Gastroesophageal sphincter (tissue), 3 donors: ENCODE data around the gene LMTK2.

Experiments used
- POLR2A ChIP-seq, 2 donors: fragments of 450-650 bp; IDR thresholded peaks; one replicate each; pipeline ENCODE4 v1.6.1; 2017; ENCODE audit warnings: antibody characterized with exemption in 2 of 2, mild to moderate bottlenecking in 2 of 2, moderate library complexity in 1 of 2
- TF ChIP-seq, protein P1 (sequence below), 4 experiments: fragments of 200-600 bp in 2 of 4; fragments of 450-650 bp in 2 of 4; sonication (generic) in 1 of 4; IDR thresholded peaks; one replicate each; pipeline ENCODE4 v1.5.1; 2017 to 2019; ENCODE audit warnings: antibody characterized with exemption in 4 of 4, mild to moderate bottlenecking in 2 of 4, moderate library complexity in 2 of 4

DNA sequence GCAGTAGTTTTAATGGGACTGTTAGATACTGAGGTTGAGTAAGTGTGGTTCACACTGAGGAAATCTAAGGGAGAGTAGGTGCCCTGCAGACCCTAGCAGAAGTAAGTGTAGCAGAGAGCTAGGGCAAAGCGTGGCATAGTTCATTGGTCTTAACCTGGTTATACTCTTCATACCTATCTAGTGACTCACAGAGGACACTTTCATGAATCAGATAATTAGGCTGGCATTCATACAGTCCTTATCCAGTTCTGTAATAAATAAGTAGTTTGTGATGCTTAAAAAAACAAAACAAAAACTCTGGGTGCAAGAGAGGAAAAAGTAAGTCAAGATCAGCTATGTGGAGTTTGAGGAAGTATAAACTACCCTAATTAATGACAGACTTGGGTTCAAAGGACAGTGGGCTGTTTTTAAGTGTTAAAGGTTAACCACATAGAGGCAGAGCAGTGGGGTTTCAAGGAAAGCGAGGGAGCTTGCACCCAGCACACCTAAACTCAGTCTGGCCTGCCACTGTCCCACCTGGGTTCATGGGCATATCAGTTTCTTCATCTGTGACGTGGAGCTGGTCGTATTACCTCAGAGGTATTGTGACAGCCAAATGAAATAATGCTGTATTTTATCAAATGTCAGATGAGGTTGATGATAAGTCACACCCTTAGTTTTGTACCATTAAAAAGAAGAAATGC is 27.1 kb downstream of the LMTK2 start:
- TF ChIP-seq, protein P1, sequence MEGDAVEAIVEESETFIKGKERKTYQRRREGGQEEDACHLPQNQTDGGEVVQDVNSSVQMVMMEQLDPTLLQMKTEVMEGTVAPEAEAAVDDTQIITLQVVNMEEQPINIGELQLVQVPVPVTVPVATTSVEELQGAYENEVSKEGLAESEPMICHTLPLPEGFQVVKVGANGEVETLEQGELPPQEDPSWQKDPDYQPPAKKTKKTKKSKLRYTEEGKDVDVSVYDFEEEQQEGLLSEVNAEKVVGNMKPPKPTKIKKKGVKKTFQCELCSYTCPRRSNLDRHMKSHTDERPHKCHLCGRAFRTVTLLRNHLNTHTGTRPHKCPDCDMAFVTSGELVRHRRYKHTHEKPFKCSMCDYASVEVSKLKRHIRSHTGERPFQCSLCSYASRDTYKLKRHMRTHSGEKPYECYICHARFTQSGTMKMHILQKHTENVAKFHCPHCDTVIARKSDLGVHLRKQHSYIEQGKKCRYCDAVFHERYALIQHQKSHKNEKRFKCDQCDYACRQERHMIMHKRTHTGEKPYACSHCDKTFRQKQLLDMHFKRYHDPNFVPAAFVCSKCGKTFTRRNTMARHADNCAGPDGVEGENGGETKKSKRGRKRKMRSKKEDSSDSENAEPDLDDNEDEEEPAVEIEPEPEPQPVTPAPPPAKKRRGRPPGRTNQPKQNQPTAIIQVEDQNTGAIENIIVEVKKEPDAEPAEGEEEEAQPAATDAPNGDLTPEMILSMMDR (IDR thresholded peaks at IDR 0.05), result no peak
- TF ChIP-seq POLR2A (IDR thresholded peaks at IDR 0.05), result no peak
